Measurements from ENCODE around the gene CSAG2.

CSAG2 gene

DNA sequence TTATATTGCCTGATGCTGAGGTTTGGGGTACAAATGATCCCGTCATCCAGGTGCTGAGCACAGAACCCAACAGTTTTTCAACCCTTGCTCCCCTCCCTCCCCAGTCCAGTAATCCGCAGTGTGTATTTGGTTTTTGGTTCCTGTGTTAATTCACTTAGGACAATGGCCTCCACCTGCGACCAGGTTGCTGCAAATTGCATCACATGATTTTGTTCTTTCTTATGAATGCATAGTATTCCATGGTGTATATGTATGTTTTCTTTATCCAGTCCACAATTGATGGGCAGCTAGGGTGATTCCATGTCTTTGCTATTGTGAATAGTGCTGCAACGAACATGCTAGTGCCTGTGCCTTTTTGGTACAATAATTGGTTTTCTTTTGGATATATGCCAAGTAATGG lies 46.0 kb downstream of the CSAG2 start:
- Histone ChIP-seq H3K4me1 (ENCODE audit: low read length) (no peaks in the 10 kb centered on the region), H3K79me2 (ENCODE audit: low read length) (no peaks in the 10 kb centered on the region), H3K4me3 (ENCODE audit: low read length) (no peak overlapping the region), H3K9me2 (replicated peaks; ENCODE audit: insufficient read depth, low read length) (no peaks in the 10 kb centered on the region), H4K20me1 (ENCODE audit: insufficient read depth, low read length) (no peaks in the 10 kb centered on the region), H2AFZ (ENCODE audit: low read length) (no peak overlapping the region), H3K9me3 (replicated peaks; ENCODE audit: insufficient read depth, low read length) (no peaks in the 10 kb centered on the region), H3F3A (ENCODE audit: insufficient read depth, low read length) (no peaks in the 10 kb centered on the region), H3K36me3 (replicated peaks; ENCODE audit: insufficient read depth, low read length) (no peaks in the 10 kb centered on the region), H3K27me3 (replicated peaks; ENCODE audit: insufficient read depth, low read length) (no peaks in the 10 kb centered on the region), H3K27ac (ENCODE audit: low read length) (no peak overlapping the region), H3K9ac (ENCODE audit: low read length) (no peak overlapping the region), H3K4me2 (ENCODE audit: low read depth, low read length) (no peak overlapping the region)
- DNase-seq = no peak
- no peak for TF ChIP-seq EZH2phosphoT487 (IDR thresholded peaks at IDR 0.05; ENCODE audit: low read length)
- TF ChIP-seq, protein P1, sequence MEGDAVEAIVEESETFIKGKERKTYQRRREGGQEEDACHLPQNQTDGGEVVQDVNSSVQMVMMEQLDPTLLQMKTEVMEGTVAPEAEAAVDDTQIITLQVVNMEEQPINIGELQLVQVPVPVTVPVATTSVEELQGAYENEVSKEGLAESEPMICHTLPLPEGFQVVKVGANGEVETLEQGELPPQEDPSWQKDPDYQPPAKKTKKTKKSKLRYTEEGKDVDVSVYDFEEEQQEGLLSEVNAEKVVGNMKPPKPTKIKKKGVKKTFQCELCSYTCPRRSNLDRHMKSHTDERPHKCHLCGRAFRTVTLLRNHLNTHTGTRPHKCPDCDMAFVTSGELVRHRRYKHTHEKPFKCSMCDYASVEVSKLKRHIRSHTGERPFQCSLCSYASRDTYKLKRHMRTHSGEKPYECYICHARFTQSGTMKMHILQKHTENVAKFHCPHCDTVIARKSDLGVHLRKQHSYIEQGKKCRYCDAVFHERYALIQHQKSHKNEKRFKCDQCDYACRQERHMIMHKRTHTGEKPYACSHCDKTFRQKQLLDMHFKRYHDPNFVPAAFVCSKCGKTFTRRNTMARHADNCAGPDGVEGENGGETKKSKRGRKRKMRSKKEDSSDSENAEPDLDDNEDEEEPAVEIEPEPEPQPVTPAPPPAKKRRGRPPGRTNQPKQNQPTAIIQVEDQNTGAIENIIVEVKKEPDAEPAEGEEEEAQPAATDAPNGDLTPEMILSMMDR (IDR thresholded peaks at IDR 0.05; ENCODE audit: low read length) = no peak
- TF ChIP-seq EZH2 (optimal IDR thresholded peaks at IDR 0.05; ENCODE audit: low read depth, low read length) = no peak

DNA sequence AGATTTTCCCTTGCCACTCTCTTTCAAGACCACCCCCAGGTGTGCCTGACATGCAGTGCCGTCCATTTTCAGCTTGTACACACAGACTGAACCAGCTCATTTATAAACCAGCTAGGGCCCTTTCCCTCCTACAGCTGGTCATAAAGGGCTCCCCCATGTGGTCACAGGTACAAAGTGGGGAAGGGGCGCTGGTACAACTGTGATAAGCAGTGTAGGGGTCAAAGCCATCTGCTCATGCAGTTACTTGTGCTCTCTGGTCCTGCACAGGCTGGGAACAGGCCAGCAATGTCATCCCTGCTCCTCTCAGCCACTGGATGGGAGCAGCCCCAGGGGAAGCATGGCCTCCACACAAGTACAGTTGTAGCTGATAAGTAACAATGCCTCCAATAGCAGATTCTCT lies 50.8 kb downstream of the CSAG2 start:
- no peak for DNase-seq
- Histone ChIP-seq H3K4me1 (ENCODE audit: low read length) (no peaks in the 10 kb centered on the region), H3K9me2 (replicated peaks; ENCODE audit: insufficient read depth, low read length) (no peaks in the 10 kb centered on the region), H3K36me3 (replicated peaks; ENCODE audit: insufficient read depth, low read length) (no peaks in the 10 kb centered on the region), H4K20me1 (ENCODE audit: insufficient read depth, low read length) (no peaks in the 10 kb centered on the region), H3K9me3 (replicated peaks; ENCODE audit: insufficient read depth, low read length) (no peaks in the 10 kb centered on the region), H3K27me3 (replicated peaks; ENCODE audit: insufficient read depth, low read length) (no peaks in the 10 kb centered on the region), H3K9ac (ENCODE audit: low read length) (no peak overlapping the region), H3F3A (ENCODE audit: insufficient read depth, low read length) (no peaks in the 10 kb centered on the region), H3K4me3 (ENCODE audit: low read length) (no peak overlapping the region), H2AFZ (ENCODE audit: low read length) (no peak overlapping the region), H3K27ac (ENCODE audit: low read length) (no peak overlapping the region), H3K4me2 (ENCODE audit: low read depth, low read length) (no peak overlapping the region), H3K79me2 (ENCODE audit: low read length) (no peaks in the 10 kb centered on the region)
- TF ChIP-seq, protein P1 (IDR thresholded peaks at IDR 0.05; ENCODE audit: low read length) = no peak
- no peak for TF ChIP-seq EZH2phosphoT487 (IDR thresholded peaks at IDR 0.05; ENCODE audit: low read length)
- no peak for TF ChIP-seq EZH2 (optimal IDR thresholded peaks at IDR 0.05; ENCODE audit: low read depth, low read length)
